Neural cell (in vitro differentiated cells): ENCODE results near the gene SLC9A1. TPM values are rescaled to one million over a fixed set of nuclear protein-coding genes. Genes with fewer than 3 reads are reported as not detected.

ENCODE experiments used
- H2AFZ ChIP-seq: fragments of 200-600, 300-800 bp; sonication (generic), shearing (Covaris generic); 2 replicates; pipeline ENCODE4 v1.6.0; 2014; ENCODE audit warnings: low read depth, mild to moderate bottlenecking, antibody characterized with exemption, low read length, moderate library complexity
- H3F3A ChIP-seq: fragments of 200-600 bp; shearing (Covaris generic); 2 replicates; pipeline ENCODE4 v1.6.1; 2016; ENCODE audit warnings: mild to moderate bottlenecking, moderate library complexity, mixed read lengths, antibody characterized with exemption, low read length; ENCODE audit not compliant: insufficient read depth, poor library complexity, severe bottlenecking
- H3K27ac ChIP-seq: fragments of 200-600, 300-800 bp; sonication (generic), shearing (Covaris generic); 2 replicates; pipeline ENCODE4 v1.5.1; 2014; ENCODE audit warnings: mild to moderate bottlenecking, low read length, moderate library complexity
- H3K27me3 ChIP-seq: fragments of 300-800, 200-600 bp; sonication (generic), shearing (Covaris generic); 2 replicates; pipeline ENCODE4 v1.6.0; 2014; ENCODE audit warnings: mild to moderate bottlenecking, low read depth, low read length, moderate library complexity; ENCODE audit not compliant: insufficient read depth
- H3K36me3 ChIP-seq: fragments of 300-800, 200-600 bp; sonication (generic), shearing (Covaris generic); 2 replicates; pipeline ENCODE4 v1.5.1; 2014; ENCODE audit warnings: mild to moderate bottlenecking, antibody characterized with exemption, low read length, moderate library complexity; ENCODE audit not compliant: insufficient read depth
- H3K4me2 ChIP-seq: fragments of 300-800, 200-600 bp; sonication (generic), shearing (Covaris generic); 2 replicates; pipeline ENCODE4 v1.6.0; 2014; ENCODE audit warnings: mild to moderate bottlenecking, low read length
- H3K4me3 ChIP-seq: fragments of 300-800, 200-600 bp; sonication (generic), shearing (Covaris generic); 2 replicates; pipeline ENCODE4 v1.5.1; 2014; ENCODE audit warnings: mild to moderate bottlenecking, low read length, moderate library complexity
- H3K79me2 ChIP-seq: fragments of 200-600 bp; shearing (Covaris generic); replicated peaks from 2 replicates; pipeline ENCODE4 v1.6.0; 2014; ENCODE audit warnings: mild to moderate bottlenecking, low read length, moderate library complexity; ENCODE audit not compliant: insufficient read depth
- H3K9ac ChIP-seq: fragments of 300-800, 200-600 bp; sonication (generic), shearing (Covaris generic); 2 replicates; pipeline ENCODE4 v1.6.1; 2016; ENCODE audit warnings: mild to moderate bottlenecking, low read length, mixed read lengths
- H3K9me2 ChIP-seq: fragments of 200-600 bp; shearing (Covaris generic); 2 replicates; pipeline ENCODE4 v1.6.1; 2016; ENCODE audit warnings: mild to moderate bottlenecking, low read length, mixed read lengths; ENCODE audit not compliant: insufficient read depth
- H3K9me3 ChIP-seq: fragments of 200-600, 300-800 bp; sonication (generic), shearing (Covaris generic); 2 replicates; pipeline ENCODE4 v1.6.1; 2016; ENCODE audit warnings: mild to moderate bottlenecking, mixed run types, low read length, moderate library complexity, mixed read lengths
- H4K20me1 ChIP-seq: fragments of 200-600 bp; shearing (Covaris generic); 2 replicates; pipeline ENCODE4 v1.6.1; 2016; ENCODE audit warnings: mild to moderate bottlenecking, mixed run types; ENCODE audit not compliant: insufficient read depth
- CTCF ChIP-seq: fragments of 450-650 bp; IDR thresholded peaks from 2 replicates; pipeline ENCODE4 v1.5.1; 2014; ENCODE audit warnings: antibody characterized with exemption, mild to moderate bottlenecking, moderate library complexity; ENCODE audit not compliant: poor library complexity, severe bottlenecking
- EP300 ChIP-seq: fragments of 450-650 bp; conservative IDR thresholded peaks from 2 replicates; pipeline ENCODE4 v1.6.1; 2014; ENCODE audit warnings: antibody characterized with exemption, mild to moderate bottlenecking, moderate library complexity; ENCODE audit not compliant: poor library complexity, severe bottlenecking
- EZH2 ChIP-seq: fragments of 200-600, 300-800 bp; shearing (Covaris generic), sonication (generic); IDR thresholded peaks from 2 replicates; pipeline ENCODE4 v1.6.1; 2014; ENCODE audit warnings: antibody characterized with exemption, low read length, borderline replicate concordance, mild to moderate bottlenecking; ENCODE audit not compliant: insufficient read depth, poor library complexity, severe bottlenecking
- MXI1 ChIP-seq: fragments of 450-650 bp; conservative IDR thresholded peaks from 2 replicates; pipeline ENCODE4 v1.6.1; 2014; ENCODE audit warnings: antibody characterized with exemption, mild to moderate bottlenecking; ENCODE audit not compliant: poor library complexity, severe bottlenecking
- POLR2AphosphoS5 ChIP-seq: IDR thresholded peaks from 2 replicates; pipeline ENCODE4 v1.6.1; 2012
- RAD21 ChIP-seq: fragments of 450-650 bp; conservative IDR thresholded peaks from 2 replicates; pipeline ENCODE4 v1.6.1; 2014; ENCODE audit warnings: antibody characterized with exemption, mild to moderate bottlenecking, moderate library complexity
- SMC3 ChIP-seq: fragments of 450-650 bp; conservative IDR thresholded peaks from 2 replicates; pipeline ENCODE4 v1.6.1; 2014; ENCODE audit warnings: antibody characterized with exemption, mild to moderate bottlenecking, moderate library complexity; ENCODE audit not compliant: poor library complexity
- TAF1 ChIP-seq: IDR thresholded peaks from 2 replicates; pipeline ENCODE4 v1.6.1; 2012; ENCODE audit warnings: low read depth
- polyA plus RNA-seq: library from polyadenylated mRNA; depleted of rRNA; stranded (reverse); fragments of >200 nt; gene quantifications from 2 replicates; pipeline ENCODE4 v1.2.3, GENCODE V29; 2014
- TF ChIP-seq, protein P1 (sequence below): IDR thresholded peaks from 2 replicates; pipeline ENCODE4 v1.6.1; 2012; ENCODE audit warnings: borderline replicate concordance

Gene SLC9A1
- polyA plus RNA-seq, 1 donor from 2014 or later = 1.5 TPM

- Histone ChIP-seq H2AFZ (no peak overlapping the region), H3K4me2 (no peak overlapping the region), H3K9me3 (no peaks in the 10 kb centered on the region), H3K36me3 (no peaks in the 10 kb centered on the region), H3K27me3 (no peaks in the 10 kb centered on the region), H3K27ac (no peak overlapping the region), H3F3A (no peaks in the 10 kb centered on the region), H3K9ac (no peak overlapping the region), H3K9me2 (no peaks in the 10 kb centered on the region), H4K20me1 (no peaks in the 10 kb centered on the region), H3K4me3 (no peak overlapping the region), H3K79me2 (no peaks in the 10 kb centered on the region)
- TF ChIP-seq TAF1 (no peak), RAD21 (no peak), EP300 (no peak), CTCF (no peak), POLR2AphosphoS5 (no peak), EZH2 (no peak), SMC3 (no peak), MXI1 (no peak)
- TF ChIP-seq, protein P1, sequence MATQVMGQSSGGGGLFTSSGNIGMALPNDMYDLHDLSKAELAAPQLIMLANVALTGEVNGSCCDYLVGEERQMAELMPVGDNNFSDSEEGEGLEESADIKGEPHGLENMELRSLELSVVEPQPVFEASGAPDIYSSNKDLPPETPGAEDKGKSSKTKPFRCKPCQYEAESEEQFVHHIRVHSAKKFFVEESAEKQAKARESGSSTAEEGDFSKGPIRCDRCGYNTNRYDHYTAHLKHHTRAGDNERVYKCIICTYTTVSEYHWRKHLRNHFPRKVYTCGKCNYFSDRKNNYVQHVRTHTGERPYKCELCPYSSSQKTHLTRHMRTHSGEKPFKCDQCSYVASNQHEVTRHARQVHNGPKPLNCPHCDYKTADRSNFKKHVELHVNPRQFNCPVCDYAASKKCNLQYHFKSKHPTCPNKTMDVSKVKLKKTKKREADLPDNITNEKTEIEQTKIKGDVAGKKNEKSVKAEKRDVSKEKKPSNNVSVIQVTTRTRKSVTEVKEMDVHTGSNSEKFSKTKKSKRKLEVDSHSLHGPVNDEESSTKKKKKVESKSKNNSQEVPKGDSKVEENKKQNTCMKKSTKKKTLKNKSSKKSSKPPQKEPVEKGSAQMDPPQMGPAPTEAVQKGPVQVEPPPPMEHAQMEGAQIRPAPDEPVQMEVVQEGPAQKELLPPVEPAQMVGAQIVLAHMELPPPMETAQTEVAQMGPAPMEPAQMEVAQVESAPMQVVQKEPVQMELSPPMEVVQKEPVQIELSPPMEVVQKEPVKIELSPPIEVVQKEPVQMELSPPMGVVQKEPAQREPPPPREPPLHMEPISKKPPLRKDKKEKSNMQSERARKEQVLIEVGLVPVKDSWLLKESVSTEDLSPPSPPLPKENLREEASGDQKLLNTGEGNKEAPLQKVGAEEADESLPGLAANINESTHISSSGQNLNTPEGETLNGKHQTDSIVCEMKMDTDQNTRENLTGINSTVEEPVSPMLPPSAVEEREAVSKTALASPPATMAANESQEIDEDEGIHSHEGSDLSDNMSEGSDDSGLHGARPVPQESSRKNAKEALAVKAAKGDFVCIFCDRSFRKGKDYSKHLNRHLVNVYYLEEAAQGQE = no peak
Observed at GRCh38 chr1:27162090-27162489, 7.2 kb upstream of the SLC9A1 start.

- TF ChIP-seq EZH2 (no peak), RAD21 (no peak), TAF1 (no peak), POLR2AphosphoS5 (no peak)
- H2AFZ ChIP-seq = no peak overlapping the region
- no peaks in the 10 kb centered on the region for H3K36me3 ChIP-seq
- H3K4me3 ChIP-seq = no peak overlapping the region
- H3K9me2 ChIP-seq = no peaks in the 10 kb centered on the region
- no peaks in the 10 kb centered on the region for H3K9me3 ChIP-seq
- no peaks in the 10 kb centered on the region for H4K20me1 ChIP-seq
- H3K27me3 ChIP-seq = no peaks in the 10 kb centered on the region
- no peaks in the 10 kb centered on the region for H3F3A ChIP-seq
- H3K79me2 ChIP-seq = no peaks in the 10 kb centered on the region
- no peak overlapping the region for H3K27ac ChIP-seq
- no peak overlapping the region for H3K9ac ChIP-seq
- H3K4me2 ChIP-seq = no peak overlapping the region
Observed at GRCh38 chr1:27161594-27161993, 6.7 kb upstream of the SLC9A1 start.

- H3K27me3 ChIP-seq = no peaks in the 10 kb centered on the region
- TF ChIP-seq, protein P1 = no peak
- TF ChIP-seq CTCF (no peak), SMC3 (no peak), EP300 (no peak), TAF1 (no peak), RAD21 (no peak), EZH2 (no peak), MXI1 (no peak), POLR2AphosphoS5 (no peak)
Observed at GRCh38 chr1:27157194-27157593, 2.3 kb upstream of the SLC9A1 start.

More at GRCh38 chr1:27157194-27157593, 2.3 kb upstream of the SLC9A1 start:
- Histone ChIP-seq H3K36me3 (no peaks in the 10 kb centered on the region), H3K9me3 (no peaks in the 10 kb centered on the region), H3K4me2 (no peak overlapping the region), H2AFZ (no peak overlapping the region), H3K9ac (no peak overlapping the region), H4K20me1 (no peaks in the 10 kb centered on the region), H3F3A (no peaks in the 10 kb centered on the region), H3K79me2 (no peaks in the 10 kb centered on the region), H3K4me3 (no peak overlapping the region), H3K9me2 (no peaks in the 10 kb centered on the region), H3K27ac (no peak overlapping the region)
